Erythroblast (primary cell): ENCODE measurements around the gene ZFP69B.

ENCODE experiments used
- DNase-seq, 2 experiments: peaks; one replicate each; lab custom pipeline; 2025; lab: John Stamatoyannopoulos, UW
- GATA1 ChIP-seq: IDR thresholded peaks from 2 replicates; pipeline ENCODE4 v1.6.1; 2011; ENCODE audit warnings: low read depth, mild to moderate bottlenecking, control low read depth, low read length, moderate library complexity
- POLR2A ChIP-seq: IDR thresholded peaks from 2 replicates; pipeline ENCODE4 v1.6.1; 2011; ENCODE audit warnings: mild to moderate bottlenecking, low read length

The ZFP69B gene

DNA sequence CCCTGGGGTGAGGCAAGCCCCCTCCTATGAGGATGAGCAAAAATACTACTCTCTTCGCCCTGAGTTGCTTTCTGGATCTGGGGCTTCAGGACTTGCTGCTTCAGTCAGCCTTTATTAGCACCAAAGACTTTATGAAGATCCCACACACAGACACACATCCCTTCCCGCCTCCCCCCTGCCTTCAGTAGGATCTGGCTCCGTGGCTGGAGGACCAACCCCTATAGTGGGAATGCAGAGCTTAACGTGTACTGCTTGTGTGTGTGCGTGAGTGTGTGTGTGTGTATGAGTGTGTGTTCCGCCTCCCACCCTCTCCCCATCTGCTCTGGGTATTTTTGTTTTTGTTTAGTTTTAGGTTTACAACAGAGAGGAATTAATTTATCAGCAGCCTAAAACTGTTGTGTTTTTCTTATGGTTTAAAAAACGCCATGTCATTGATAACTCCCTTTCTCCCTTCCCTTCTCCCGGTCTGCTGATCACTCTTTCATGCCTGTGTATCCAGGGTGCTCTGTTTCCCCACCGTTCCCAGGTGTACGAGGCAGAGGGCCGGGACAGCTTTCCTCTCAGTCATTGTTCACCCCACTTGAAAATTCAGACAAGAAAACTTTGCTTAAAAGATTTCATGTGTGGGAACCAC is 27.5 kb upstream of the ZFP69B start:
- TF ChIP-seq POLR2A, result no peak
- no peak for TF ChIP-seq GATA1
- no peak for DNase-seq

DNA sequence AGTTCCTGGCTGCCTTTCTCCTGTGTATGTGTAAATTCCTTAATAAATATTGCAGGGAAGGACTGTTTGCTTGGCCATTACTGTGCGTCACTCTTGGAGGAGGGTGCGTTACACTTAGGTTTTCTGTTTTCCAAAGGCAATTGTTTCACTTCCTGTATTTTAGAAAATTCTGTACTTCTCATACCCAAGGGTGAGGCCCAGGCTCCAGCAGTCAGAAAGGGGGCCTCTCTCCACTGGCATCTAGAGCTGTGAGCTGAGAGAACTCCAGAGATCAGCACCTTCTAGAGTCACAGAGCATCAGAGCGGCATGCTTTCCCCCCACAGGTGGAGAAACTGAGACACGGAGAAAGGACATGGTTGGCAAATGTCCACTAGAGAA is 27.0 kb upstream of the ZFP69B start:
- no peak for DNase-seq
- TF ChIP-seq GATA1, result no peak
- no peak for TF ChIP-seq POLR2A

DNA sequence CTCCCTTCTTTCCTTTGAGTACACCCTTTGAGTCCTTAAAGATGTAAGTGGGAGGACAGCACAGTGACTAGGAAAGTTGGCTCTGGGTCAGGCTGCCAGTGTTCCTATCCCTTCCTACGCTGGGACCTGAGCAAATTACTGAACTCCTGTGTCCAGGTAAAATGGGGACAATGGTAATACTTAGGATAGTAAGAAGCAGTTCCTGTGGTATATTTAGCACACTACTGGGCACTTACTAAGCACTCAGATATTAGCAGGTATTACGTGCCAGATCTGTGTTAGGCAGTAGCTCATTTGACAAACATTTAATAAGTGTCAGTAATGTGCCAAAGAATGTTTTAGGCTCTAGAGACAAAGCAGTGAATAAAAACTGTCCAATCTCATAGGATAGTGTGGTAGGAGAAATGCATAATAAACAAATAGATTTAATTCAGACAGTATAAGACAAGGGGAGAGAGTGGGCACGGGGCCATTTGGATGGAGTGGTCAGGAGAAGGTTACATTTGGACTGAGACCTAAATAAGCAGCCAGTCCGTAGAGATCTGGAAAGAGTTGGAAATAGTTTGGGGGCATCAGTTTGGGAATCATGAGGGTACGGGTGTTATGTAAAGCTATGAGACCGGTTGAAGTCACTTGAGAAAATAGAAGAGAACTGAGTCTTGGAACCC is 26.2 kb upstream of the ZFP69B start:
- TF ChIP-seq POLR2A, result no peak
- TF ChIP-seq GATA1, result no peak

DNA sequence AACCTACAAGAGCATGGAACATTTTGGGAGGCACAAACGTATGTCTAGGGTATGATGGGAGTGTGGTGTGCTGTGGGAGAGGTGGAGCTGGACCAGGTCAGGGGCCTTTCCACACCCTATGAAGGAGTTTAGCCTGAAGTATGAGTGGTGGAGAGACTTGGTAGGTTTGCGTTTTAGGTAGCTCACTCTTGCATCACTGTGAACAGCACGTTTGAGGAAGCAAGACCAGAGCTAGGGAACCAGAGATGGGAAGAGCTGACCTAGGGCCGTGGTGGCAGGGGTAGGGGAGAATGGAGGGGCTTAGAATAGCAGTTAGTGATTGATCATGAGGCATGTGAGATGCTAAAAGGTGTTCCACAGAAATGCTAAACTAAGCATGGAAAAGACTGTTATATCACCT is 25.1 kb upstream of the ZFP69B start:
- no peak for DNase-seq

More for the DNA sequence above, 26.2 kb upstream of the ZFP69B start:
- DNase-seq, result no peak

DNA sequence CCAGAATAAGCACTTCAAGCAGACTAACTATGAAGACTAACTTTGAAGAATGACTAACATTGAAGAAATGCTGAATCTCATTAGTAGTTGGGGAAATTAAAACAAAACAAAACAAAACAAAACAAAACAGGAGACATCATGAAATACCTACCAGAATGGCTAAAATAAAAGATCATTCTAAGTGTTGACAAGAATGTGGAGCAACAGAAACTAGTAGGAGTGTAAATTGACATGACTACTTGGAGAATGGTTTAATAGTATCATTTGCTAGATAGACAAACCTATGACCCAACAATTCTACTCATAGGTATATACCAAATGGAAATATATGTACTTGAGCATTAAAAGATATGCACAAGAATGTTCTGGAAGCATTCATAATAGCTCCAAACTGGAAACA is 18.9 kb upstream of the ZFP69B start:
- DNase-seq, result no peak
- TF ChIP-seq POLR2A, result no peak
- TF ChIP-seq GATA1, result no peak

More for the DNA sequence above, 25.1 kb upstream of the ZFP69B start:
- TF ChIP-seq GATA1, result no peak
- no peak for TF ChIP-seq POLR2A

DNA sequence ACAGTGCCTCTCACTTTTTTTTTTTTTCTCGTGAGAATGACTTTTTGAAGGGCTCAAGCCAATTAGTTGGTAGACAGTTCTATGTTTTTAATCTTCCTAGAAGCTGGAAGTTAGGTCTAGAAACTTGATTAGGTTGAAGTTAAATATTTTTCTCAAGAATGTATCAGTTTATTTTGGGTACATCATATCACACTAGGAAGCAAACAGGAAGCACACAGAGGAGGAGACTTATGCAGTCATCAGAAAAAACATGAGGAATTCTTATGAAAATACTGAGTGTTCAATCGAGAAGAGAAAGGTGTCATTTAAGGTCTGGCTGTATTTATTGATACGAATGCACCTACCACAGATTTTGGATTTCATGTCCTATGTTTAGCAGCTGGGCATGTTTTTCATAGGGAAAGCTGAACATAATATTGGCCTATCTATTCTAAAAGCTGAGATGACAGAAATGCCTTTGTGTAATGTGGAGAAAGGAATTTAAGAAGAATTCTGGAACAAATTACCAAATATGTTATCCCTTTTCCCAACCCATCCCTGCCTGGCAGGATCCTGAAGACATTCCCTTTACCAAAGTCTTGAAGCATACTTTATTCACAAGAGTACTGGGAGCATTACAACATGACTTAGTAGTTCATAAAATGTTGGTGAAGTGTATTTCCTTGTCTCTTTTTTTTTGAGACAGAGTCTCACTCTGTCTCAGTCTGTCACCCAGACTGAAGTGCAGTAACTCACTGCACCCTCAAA is 17.5 kb upstream of the ZFP69B start:
- DNase-seq, result no peak
- TF ChIP-seq POLR2A, result no peak
- no peak for TF ChIP-seq GATA1

DNA sequence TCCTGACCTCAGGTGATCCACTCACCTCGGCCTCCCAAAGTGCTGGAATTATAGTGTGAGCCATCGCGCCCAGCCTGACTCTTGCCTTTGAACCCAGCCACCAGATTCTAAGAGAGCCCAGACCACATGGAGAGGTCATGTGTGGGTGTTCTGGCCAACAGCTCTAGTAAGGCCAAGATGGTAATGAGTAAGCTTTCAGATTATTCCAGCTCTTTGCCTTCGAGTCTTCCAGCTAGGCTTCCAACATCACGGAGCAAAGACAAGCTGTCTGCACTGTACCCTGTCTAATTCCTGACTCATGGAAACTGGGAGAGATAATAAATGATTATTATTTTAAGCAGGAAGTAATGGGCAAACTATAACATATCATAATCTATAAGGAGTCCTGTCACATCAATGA is 14.8 kb upstream of the ZFP69B start:
- TF ChIP-seq POLR2A, result no peak
- DNase-seq, result no peak

DNA sequence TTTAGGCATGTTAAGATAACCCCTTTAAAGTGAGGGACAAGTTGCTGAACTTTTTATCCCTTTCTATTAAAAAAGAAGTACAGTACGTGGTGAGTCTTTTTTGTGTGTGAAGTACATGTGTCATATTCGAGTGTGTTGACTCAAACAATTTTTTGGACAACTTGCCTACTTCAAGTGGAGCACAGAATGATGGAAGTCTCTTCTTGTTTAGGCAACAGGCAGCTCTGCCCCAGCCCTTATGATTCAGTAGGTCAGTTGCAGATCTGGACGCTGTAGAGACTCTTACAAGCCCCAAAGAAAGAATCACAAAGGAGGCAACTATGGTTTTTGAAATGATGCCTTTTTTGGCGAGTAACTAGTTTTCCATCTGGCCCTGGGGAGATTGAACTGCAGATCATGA is 14.4 kb upstream of the ZFP69B start:
- no peak for DNase-seq
- TF ChIP-seq GATA1 (no peak), POLR2A (no peak)

DNA sequence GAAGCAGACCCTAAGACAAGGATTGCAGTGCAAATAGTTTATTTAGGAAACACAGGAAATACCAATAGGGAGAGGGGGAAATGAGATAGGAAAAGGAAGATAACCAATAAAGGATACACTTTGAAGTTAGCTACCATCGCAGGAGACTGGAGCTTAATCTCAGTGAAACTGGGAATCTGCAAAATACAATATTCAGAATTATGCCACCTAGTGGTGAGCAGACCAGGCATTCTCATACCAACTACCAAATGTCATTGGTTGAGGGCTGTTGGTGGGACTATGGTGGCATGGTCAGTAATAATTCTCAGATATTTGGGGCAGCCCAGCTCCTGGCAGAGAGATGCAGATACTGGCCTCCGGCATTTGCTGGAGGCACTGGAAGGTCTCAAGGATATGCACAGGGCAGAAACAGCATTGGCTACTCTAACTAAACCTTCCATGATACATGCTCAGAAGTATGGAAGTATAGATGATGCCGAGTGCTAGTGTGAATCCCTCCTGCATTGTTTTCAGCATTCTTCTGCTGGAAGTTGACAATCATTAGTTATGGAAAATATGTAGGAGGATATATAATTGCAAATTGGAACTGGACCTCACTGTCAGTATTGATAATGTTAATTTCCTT is 11.8 kb upstream of the ZFP69B start:
- peak; percentile 38 to 57 for DNase-seq
- no peak for TF ChIP-seq GATA1
- TF ChIP-seq POLR2A, result no peak

DNA sequence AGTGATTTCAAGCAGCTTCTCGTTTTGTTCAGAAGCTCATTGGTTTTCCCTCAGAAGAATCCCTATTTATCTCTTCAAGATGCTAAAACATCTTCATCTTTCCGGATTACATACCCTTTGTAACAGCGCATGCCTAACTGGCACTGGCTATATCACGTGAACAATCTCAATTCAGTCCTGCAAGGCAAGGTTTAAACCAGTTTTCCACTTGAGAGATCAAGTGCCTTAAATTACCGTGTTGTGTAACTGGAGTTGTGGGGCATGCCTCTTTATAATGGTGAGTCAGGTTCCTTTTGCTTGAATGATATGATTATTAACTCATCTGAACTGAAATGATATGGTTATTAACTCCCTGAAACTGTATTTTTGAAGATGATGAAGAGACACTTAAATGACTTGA is 11.0 kb upstream of the ZFP69B start:
- TF ChIP-seq GATA1, result no peak
- no peak for TF ChIP-seq POLR2A
- DNase-seq, result no peak

DNA sequence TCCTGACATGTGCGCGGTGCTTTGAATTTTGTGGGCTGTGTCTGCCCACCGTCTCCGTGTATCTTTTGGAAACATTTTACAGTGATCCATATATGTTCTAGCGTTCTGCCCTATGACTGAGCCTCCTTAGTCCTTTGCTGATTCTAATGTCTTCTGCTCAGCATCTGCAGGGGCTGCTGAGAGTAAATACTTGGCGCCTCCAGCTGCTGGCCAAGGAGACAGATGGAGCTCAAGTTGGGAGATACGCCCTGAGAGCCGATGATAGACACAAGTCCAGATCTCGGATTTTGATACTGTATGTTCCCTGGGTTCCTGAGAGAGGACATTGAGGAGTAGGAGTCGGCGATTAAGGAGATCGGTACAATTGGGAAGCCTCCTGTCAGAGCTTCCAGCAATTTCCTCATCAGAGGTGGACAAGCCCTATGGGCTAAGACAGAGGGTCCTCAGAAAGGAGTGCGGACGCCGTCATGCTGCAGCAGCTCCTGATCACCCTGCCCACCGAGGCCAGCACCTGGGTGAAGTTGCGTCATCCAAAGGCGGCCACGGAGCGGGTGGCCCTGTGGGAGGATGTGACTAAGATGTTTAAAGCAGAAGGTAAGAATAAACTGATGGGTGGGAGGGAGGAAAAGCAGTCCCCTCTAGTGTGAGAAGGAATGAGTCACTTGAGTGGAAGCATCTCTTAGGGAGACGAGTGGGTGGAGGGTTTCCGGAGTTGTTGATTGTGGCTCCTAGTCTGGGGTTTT is 390 bp downstream of the ZFP69B start:
- TF ChIP-seq GATA1 (no peak), POLR2A (no peak)
- DNase-seq, result peak; percentile 57 to 77

DNA sequence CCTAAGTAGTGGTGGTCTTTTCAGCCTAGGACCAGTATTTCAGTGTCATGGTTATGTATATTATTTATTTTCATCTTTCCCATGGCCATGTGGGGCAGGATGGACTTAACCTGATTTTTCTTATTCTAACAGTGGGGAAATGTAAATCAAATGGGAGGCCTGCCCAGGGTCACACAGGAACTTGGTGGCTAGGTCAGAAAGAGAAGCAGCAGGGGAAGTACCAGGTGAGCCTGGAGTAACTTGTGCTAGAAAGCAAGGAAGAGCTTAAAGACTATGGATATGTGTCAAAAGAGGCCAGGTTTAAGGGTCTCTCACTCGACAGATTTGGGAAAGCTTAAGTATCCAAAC is 936 bp downstream of the ZFP69B start:
- TF ChIP-seq POLR2A (no peak), GATA1 (no peak)
- no peak for DNase-seq

DNA sequence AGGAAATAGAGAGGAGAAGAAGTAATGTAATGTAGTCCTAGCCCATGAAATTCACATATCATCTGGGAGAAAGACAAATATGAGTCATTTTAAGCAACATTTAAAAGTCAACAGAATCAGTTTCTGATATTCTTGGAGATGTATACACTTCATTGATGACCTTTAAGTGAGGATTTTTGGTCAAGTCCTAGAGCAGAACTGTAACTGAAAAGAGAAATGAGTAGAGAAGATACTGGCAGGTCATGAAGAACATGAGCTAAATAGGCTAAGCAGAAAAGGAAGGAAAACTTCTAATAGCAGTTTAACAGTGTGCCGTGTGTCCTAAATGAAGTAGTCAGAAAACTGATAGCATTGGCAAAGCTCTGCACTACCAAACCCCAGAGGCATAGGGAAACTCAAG is 4.6 kb downstream of the ZFP69B start:
- DNase-seq, result no peak
- TF ChIP-seq GATA1 (no peak), POLR2A (no peak)

DNA sequence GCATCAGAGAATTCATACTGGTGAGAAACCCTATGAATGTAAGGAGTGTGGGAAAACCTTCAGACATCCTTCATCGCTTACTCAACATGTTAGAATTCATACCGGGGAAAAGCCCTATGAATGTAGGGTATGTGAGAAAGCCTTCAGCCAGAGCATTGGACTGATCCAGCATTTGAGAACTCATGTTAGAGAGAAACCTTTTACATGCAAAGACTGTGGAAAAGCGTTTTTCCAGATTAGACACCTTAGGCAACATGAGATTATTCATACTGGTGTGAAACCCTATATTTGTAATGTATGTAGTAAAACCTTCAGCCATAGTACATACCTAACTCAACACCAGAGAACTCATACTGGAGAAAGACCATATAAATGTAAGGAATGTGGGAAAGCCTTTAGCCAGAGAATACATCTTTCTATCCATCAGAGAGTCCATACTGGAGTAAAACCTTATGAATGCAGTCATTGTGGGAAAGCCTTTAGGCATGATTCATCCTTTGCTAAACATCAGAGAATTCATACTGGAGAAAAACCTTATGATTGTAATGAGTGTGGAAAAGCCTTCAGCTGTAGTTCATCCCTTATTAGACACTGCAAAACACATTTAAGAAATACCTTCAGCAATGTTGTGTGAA is 12.8 kb downstream of the ZFP69B start:
- TF ChIP-seq GATA1 (no peak), POLR2A (no peak)

More for the DNA sequence above, 12.8 kb downstream of the ZFP69B start:
- peak; percentile 23 to 35 for DNase-seq
